Pulmonary artery endothelial cell (primary cell): ENCODE measurements around the gene ATXN7L1. TPM values are rescaled to one million over a fixed set of nuclear protein-coding genes. Genes with fewer than 3 reads are reported as not detected.
A peak's percentile ranks its signal among the peaks of the same experiment; 100 is the strongest.

Experiments used
- DNase-seq: peaks from one replicate; pipeline ENCODE4 v3.0.0-alpha.2; 2011; ENCODE audit warnings: low read depth, low spot score
- total RNA-seq: library from RNA; depleted of rRNA; stranded (reverse); fragments of >200 nt; gene quantifications from 2 replicates; pipeline ENCODE4 v1.2.3, GENCODE V29; 2014

ATXN7L1 gene
- total RNA-seq, 1 donor from 2014 or later, result 2.8 TPM

- peak; percentile 35 for DNase-seq
These were observed 223.9 kb downstream of the ATXN7L1 start for GRCh38 chr7:105652359-105652993.

- DNase-seq, result no peak
These were observed 224.6 kb downstream of the ATXN7L1 start for GRCh38 chr7:105651798-105652197.

- no peak for DNase-seq
These were observed 225.9 kb downstream of the ATXN7L1 start for GRCh38 chr7:105650382-105650970.

GRCh38 chr7:105649727-105650381 lies 226.5 kb downstream of the ATXN7L1 start:
- no peak for DNase-seq

- DNase-seq, result no peak
These were observed 227.6 kb downstream of the ATXN7L1 start for GRCh38 chr7:105648561-105649401.

GRCh38 chr7:105647591-105647990 lies 228.8 kb downstream of the ATXN7L1 start:
- DNase-seq, result no peak

- no peak for DNase-seq
These were observed 231.5 kb downstream of the ATXN7L1 start for GRCh38 chr7:105644937-105645336.

- DNase-seq, result no peak
These were observed 232.5 kb downstream of the ATXN7L1 start for GRCh38 chr7:105643851-105644250.

- no peak for DNase-seq
These were observed 233.0 kb downstream of the ATXN7L1 start for GRCh38 chr7:105643384-105643783.

- no peak for DNase-seq
These were observed 234.1 kb downstream of the ATXN7L1 start for GRCh38 chr7:105642264-105642663.

GRCh38 chr7:105640956-105641810 lies 235.2 kb downstream of the ATXN7L1 start:
- no peak for DNase-seq

- no peak for DNase-seq
These were observed 236.5 kb downstream of the ATXN7L1 start for GRCh38 chr7:105639667-105640493.

GRCh38 chr7:105638902-105639495 lies 237.4 kb downstream of the ATXN7L1 start:
- DNase-seq, result no peak

- no peak for DNase-seq
These were observed 238.1 kb downstream of the ATXN7L1 start for GRCh38 chr7:105638334-105638733.

GRCh38 chr7:105637755-105638154 lies 238.6 kb downstream of the ATXN7L1 start:
- DNase-seq, result no peak

GRCh38 chr7:105636982-105637381 lies 239.4 kb downstream of the ATXN7L1 start:
- no peak for DNase-seq

- no peak for DNase-seq
These were observed 241.2 kb downstream of the ATXN7L1 start for GRCh38 chr7:105635197-105635596.

GRCh38 chr7:105625986-105626385 lies 250.4 kb downstream of the ATXN7L1 start:
- DNase-seq, result no peak

- DNase-seq, result no peak
These were observed 252.5 kb downstream of the ATXN7L1 start for GRCh38 chr7:105623906-105624305.

GRCh38 chr7:105623378-105623777 lies 253.0 kb downstream of the ATXN7L1 start:
- DNase-seq, result no peak
